Measurements from ENCODE around the gene CYTH3.
A peak's percentile ranks its signal among the peaks of the same experiment; 100 is the strongest.

CYTH3 gene

GRCh38 chr7:6273917-6274630, 1.6 kb upstream of the CYTH3 start:
- Histone ChIP-seq H3K4me3 (ENCODE audit: insufficient read depth, low read length, poor library complexity, severe bottlenecking) (no peak overlapping the region), H4K20me1 (ENCODE audit: low read depth, low read length) (no peaks in the 10 kb centered on the region), H3K27ac (ENCODE audit: low read depth, low read length) (no peak overlapping the region), H2AFZ (ENCODE audit: low read depth, low read length, severe bottlenecking) (no peak overlapping the region), H3K79me2 (ENCODE audit: insufficient read depth, low read length) (no peaks in the 10 kb centered on the region), H3K9me3 (ENCODE audit: insufficient read depth, low read length) (no peaks in the 10 kb centered on the region), H3K9me2 (replicated peaks; ENCODE audit: insufficient read depth, low read length) (no peaks in the 10 kb centered on the region), H3K27me3 (ENCODE audit: low read length) (no peaks in the 10 kb centered on the region), H3K4me2 (ENCODE audit: low read depth, low read length, poor library complexity, severe bottlenecking) (no peak overlapping the region), H3K36me3 (ENCODE audit: low read length) (no peaks in the 10 kb centered on the region), H3F3A (ENCODE audit: insufficient read depth) (peaks cover 13% of the 10 kb centered on the region; the same call in 1 of the 2 replicates), H3K9ac (ENCODE audit: low read length) (no peak overlapping the region)
- no peak for TF ChIP-seq EZH2phosphoT487 (conservative IDR thresholded peaks at IDR 0.05; ENCODE audit: low read length)
- TF ChIP-seq CTCF (IDR thresholded peaks at IDR 0.05; ENCODE audit: insufficient read depth, low read length, poor library complexity, severe bottlenecking), result no peak

GRCh38 chr7:6273380-6273837, 985 bp upstream of the CYTH3 start:
- Histone ChIP-seq H3K27ac (ENCODE audit: low read depth, low read length) (no peak overlapping the region), H3K4me3 (ENCODE audit: insufficient read depth, low read length, poor library complexity, severe bottlenecking) (no peak overlapping the region), H3K27me3 (ENCODE audit: low read length) (no peaks in the 10 kb centered on the region), H2AFZ (ENCODE audit: low read depth, low read length, severe bottlenecking) (no peak overlapping the region), H3K36me3 (ENCODE audit: low read length) (no peaks in the 10 kb centered on the region), H3K79me2 (ENCODE audit: insufficient read depth, low read length) (no peaks in the 10 kb centered on the region), H3K9me2 (replicated peaks; ENCODE audit: insufficient read depth, low read length) (no peaks in the 10 kb centered on the region), H3F3A (ENCODE audit: insufficient read depth) (peaks cover 13% of the 10 kb centered on the region; the same call in 1 of the 2 replicates), H3K9me3 (ENCODE audit: insufficient read depth, low read length) (no peaks in the 10 kb centered on the region), H4K20me1 (ENCODE audit: low read depth, low read length) (no peaks in the 10 kb centered on the region), H3K9ac (ENCODE audit: low read length) (no peak overlapping the region), H3K4me2 (ENCODE audit: low read depth, low read length, poor library complexity, severe bottlenecking) (no peak overlapping the region)
- TF ChIP-seq CTCF (IDR thresholded peaks at IDR 0.05; ENCODE audit: insufficient read depth, low read length, poor library complexity, severe bottlenecking) (no peak), EZH2phosphoT487 (conservative IDR thresholded peaks at IDR 0.05; ENCODE audit: low read length) (no peak)

GRCh38 chr7:6271694-6272440, 557 bp downstream of the CYTH3 start:
- Histone ChIP-seq H2AFZ (ENCODE audit: low read depth, low read length, severe bottlenecking) (peak overlapping the region; percentile 66), H4K20me1 (ENCODE audit: low read depth, low read length) (no peaks in the 10 kb centered on the region)
- TF ChIP-seq EZH2phosphoT487 (conservative IDR thresholded peaks at IDR 0.05; ENCODE audit: low read length) (peak; percentile 65; the same call in 1 of the 2 replicates), CTCF (IDR thresholded peaks at IDR 0.05; ENCODE audit: insufficient read depth, low read length, poor library complexity, severe bottlenecking) (no peak)

More at GRCh38 chr7:6271694-6272440, 557 bp downstream of the CYTH3 start:
- peak overlapping the region; percentile 74 for H3K4me2 ChIP-seq (ENCODE audit: low read depth, low read length, poor library complexity, severe bottlenecking)
- H3F3A ChIP-seq (ENCODE audit: insufficient read depth), result peaks cover 13% of the 10 kb centered on the region; the same call in 1 of the 2 replicates
- no peaks in the 10 kb centered on the region for H3K36me3 ChIP-seq (ENCODE audit: low read length)
- no peaks in the 10 kb centered on the region for H3K9me3 ChIP-seq (ENCODE audit: insufficient read depth, low read length)
- no peaks in the 10 kb centered on the region for H3K79me2 ChIP-seq (ENCODE audit: insufficient read depth, low read length)
- H3K27ac ChIP-seq (ENCODE audit: low read depth, low read length), result no peak overlapping the region
- no peaks in the 10 kb centered on the region for H3K27me3 ChIP-seq (ENCODE audit: low read length)
- peak overlapping the region; percentile 43 for H3K9ac ChIP-seq (ENCODE audit: low read length)
- peak overlapping the region; percentile 52 for H3K4me3 ChIP-seq (ENCODE audit: insufficient read depth, low read length, poor library complexity, severe bottlenecking)
- H3K9me2 ChIP-seq (replicated peaks; ENCODE audit: insufficient read depth, low read length), result no peaks in the 10 kb centered on the region

Data from SU-DHL-6 (cell line).